GM12865 (cell line): ENCODE data around the gene FAM111A.
"Not testable (repeated sequence)": the region's sequence is repeated elsewhere in the genome, so short reads cannot be mapped to it uniquely, and the experiment has no call there.

ENCODE experiments used
- DNase-seq: peaks from one replicate; pipeline ENCODE4 v3.0.0; 2010; ENCODE audit warnings: low read depth
- H3K4me3 ChIP-seq: 2 replicates; pipeline ENCODE4 v1.5.1; 2011; ENCODE audit warnings: mild to moderate bottlenecking, low read depth, low read length, control low read depth
- TF ChIP-seq, protein P1 (sequence below): IDR thresholded peaks from 2 replicates; pipeline ENCODE4 v1.5.1; 2011; ENCODE audit warnings: low read length, control low read depth, low read depth, inconsistent platforms; ENCODE audit not compliant: insufficient read depth; ENCODE audit errors: missing control alignments

The FAM111A gene

DNA sequence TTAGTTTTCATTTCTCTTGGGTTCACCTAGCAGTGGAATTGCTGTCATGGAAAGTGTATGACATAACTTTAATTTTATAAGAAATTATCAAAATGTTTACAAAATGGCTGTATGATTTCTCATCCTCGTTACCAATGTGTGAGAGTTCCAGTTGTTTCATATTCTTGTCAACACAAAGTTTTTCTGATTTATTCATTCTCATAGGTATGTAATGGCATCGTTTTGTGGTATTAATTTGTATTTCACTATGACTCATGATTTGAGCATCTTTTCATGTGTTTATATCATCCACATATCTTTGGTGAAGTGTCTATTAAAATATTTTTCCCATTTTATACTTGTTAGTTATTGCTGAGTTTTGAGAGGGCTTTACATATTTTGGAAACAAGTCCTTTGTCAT is 30.2 kb upstream of the FAM111A start:
- TF ChIP-seq, protein P1, sequence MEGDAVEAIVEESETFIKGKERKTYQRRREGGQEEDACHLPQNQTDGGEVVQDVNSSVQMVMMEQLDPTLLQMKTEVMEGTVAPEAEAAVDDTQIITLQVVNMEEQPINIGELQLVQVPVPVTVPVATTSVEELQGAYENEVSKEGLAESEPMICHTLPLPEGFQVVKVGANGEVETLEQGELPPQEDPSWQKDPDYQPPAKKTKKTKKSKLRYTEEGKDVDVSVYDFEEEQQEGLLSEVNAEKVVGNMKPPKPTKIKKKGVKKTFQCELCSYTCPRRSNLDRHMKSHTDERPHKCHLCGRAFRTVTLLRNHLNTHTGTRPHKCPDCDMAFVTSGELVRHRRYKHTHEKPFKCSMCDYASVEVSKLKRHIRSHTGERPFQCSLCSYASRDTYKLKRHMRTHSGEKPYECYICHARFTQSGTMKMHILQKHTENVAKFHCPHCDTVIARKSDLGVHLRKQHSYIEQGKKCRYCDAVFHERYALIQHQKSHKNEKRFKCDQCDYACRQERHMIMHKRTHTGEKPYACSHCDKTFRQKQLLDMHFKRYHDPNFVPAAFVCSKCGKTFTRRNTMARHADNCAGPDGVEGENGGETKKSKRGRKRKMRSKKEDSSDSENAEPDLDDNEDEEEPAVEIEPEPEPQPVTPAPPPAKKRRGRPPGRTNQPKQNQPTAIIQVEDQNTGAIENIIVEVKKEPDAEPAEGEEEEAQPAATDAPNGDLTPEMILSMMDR = no peak
- DNase-seq = no peak
- no peak overlapping the region for H3K4me3 ChIP-seq

DNA sequence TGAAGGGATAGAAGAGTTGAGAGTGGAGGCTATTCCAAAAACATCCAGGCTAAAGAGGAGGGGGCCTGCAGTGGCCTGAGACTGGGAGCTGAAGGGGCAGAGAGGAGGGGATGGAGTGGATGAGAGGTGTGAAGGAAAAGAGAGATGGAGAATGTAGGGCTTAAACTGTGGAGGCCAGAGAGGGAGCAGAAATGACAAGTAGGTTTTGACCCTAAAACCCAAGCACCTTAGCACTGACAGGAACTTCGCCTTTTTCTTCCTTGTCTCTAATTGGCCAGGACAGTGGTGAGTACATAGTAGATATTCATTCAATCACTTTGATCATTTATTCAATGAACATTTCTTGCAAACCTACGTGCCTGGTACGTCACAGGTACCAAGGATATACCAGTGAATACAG is 28.3 kb upstream of the FAM111A start:
- no peak overlapping the region for H3K4me3 ChIP-seq
- TF ChIP-seq, protein P1 = no peak
- DNase-seq = no peak

DNA sequence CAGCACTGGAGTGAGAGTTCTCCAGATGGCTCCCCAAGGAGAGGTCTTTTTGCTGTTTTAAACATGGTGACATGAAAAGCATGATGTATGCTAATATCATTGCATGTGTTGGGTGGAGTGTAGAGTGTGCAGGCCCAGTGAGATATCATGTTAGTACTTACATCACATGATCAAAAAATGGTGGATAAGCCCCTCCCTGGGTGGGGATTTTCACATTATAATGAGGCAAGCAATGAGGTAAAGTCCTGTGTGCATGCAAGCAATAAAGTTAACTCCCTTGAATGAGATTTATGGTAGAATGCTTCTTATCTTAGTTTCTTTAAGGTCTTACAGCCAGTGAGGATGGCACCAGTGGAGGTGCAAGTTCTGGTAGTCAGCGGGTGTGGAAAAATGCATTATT is 27.1 kb upstream of the FAM111A start:
- no peak for DNase-seq
- H3K4me3 ChIP-seq = no peak overlapping the region
- TF ChIP-seq, protein P1 = no peak

DNA sequence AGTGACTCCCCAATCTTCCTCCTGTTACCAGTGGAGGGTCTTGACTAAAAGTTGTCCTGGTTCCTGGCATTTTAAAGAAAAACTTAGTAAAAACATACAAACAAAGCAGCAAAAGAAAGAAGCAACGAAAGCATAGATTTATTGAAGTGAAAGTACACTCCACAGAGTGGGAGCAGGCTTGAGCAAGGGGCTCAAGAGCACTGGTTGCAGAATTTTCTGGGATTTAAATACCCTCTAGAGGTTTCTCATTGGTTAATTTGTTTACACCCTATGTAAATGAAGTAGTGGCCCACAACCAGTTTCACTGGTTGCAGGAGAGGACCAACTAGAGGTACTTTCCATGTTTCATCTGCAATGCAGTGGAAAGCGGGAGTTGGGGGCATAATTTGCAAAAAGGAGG is 24.9 kb upstream of the FAM111A start:
- no peak overlapping the region for H3K4me3 ChIP-seq
- TF ChIP-seq, protein P1 = no peak
- DNase-seq = no peak

DNA sequence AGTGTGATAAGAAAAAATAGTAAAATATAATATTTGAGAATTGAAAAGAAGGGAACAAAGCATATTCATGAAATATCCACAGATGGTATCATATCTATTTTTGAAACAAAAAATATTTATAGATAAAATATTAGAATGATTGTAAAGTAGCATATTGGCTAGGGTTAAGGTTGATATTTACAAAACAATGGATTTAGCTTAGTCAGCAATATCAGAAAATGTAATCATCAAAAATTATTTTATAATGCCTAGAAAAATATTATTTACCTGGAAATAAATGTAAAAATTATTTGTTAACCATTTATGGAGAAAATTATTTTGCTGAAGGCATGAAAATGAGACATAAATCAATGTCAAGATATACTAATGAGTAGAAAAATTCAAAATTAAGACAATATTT is 22.8 kb upstream of the FAM111A start:
- DNase-seq = no peak
- TF ChIP-seq, protein P1 = no peak
- no peak overlapping the region for H3K4me3 ChIP-seq

DNA sequence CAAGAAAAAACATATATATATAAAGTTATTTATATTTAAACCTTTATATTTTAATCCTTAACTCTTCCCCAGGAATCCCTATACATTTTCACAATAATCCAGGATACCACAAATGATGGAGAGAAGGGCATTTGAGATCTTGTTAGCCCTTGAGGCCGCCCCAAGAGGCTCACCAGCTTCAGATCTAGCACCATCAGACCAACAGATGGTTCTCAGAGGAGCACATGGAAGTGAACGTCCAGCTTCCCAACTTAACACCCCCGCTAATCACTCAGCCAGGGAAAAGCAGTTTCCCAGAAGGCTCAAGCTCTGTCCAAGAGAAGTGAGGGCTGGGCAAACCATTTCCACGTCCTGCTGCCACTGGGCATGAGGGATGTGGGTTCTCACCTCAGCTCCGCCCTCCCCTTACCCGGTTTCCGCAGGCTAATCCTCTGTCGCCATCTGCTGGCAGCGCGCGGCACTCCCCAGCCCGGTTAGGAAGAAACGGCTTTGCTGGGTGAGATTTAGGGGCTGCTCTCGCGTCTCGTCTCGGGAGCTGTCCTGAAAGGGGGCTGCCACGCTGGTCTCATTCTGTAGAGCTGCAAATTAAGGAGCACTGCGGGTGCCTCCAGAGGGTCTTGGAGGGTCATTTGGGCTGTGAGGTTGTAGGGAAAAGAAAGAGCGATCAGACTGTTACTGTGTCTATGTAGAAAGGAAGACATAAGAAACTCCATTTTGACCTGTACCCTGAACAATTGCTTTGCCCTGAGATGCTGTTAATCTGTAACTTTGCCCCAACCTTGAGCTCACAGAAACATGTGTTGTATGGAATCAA is 6.8 kb upstream of the FAM111A start:
- TF ChIP-seq, protein P1 = peak; percentile 99
- DNase-seq = peak; percentile 89
- H3K4me3 ChIP-seq = no peak overlapping the region

DNA sequence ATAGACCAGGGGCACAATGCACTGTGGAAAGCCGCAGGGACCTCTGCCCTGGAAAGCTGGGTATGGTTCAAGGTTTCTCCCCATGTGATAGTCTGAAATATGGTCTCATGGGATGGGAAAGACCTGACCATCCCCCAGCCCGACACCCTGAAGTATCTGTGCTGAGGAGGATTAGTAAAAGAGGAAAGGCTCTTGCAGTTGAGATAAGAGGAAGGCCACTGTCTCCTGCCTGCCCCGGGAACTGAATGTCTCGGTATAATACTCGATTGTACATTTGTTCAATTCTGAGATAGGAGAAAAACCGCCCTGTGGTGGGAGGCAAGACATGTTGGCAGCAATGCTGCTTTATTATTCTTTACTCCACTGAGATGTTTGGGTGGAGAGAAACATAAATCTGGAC is 6.1 kb upstream of the FAM111A start:
- H3K4me3 ChIP-seq, DNase-seq: not testable (repeated sequence)

DNA sequence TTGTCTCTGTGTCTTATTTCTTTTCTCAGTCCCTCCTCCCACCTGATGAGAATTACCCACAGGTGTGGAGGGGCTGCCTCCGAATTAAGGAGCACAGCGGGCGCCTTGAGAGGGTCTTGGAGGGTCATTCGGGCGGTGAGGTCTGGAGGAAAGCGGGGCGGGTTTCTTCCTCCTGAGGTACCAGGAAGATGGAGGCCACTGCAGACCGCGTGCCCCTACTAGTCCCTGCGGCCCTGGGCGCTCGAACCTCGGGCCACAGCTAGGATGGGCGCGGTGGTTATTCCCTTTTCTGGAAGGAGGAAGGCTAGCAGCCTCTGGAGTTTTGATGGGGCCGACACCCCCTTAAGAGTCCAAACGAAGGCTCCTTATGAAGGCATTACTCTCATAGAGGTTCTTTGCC is 5.5 kb upstream of the FAM111A start:
- no peak for DNase-seq
- TF ChIP-seq, protein P1 = no peak
- no peak overlapping the region for H3K4me3 ChIP-seq
